Measurements from ENCODE around the gene REN.

Gene REN

DNA sequence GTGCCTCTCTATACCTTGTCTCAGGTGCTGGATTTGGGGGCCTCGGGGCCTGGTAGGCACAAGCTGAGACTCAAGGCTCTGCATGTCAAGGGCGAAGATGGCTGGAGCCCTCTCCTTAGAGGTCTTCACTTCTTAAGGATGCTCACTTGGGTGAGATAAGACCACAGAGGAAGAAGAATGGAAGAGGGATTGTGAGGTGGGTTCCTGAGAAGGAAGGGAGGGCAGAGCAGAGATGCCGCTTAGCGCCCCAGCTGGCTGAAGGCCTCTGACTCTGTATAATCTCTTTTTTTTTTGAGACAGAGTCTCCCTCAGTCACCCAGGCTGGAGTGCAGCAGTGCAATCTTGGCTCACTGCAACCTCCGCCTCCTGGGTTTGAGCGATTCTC, 61.0 kb downstream of the REN start:
- DNase-seq: no peak
